HS-5 (cell line): ENCODE measurements around the gene GCG.
A peak's percentile ranks its signal among the peaks of the same experiment; 100 is the strongest.

Experiments used
- DNase-seq: peaks from one replicate; pipeline ENCODE4 v3.0.0-alpha.2; 2012; ENCODE audit warnings: low read depth

GCG gene

GRCh38 chr2:162152147-162152546, at the start of gene GCG:
GCG (minus strand) TSS chr2:162152247; CDS start chr2:162149178, 3,069 bp downstream.
- no peak for DNase-seq

- no peak for DNase-seq
Observed at GRCh38 chr2:162200636-162201035, 48.6 kb upstream of the GCG start.

DNA sequence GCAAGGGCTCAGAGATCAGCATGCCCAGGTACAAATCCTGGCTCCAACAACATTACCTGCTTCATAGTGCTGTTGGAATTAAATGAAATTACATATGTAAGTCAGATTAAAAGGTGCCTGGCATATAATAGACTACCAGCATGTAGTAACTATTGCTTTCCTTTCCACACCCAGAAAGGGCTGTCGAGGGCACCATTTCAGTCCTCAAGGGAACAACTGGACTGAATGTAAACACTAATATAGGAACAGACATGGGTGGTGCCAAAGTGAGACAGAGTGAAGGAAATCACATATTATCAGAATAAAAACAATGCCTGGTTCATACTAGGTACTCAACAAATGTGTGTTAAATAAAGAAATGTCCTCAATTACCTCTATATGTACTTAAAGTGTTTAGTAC, 47.9 kb upstream of the GCG start:
- no peak for DNase-seq

- DNase-seq = no peak
Observed at GRCh38 chr2:162198239-162198638, 46.2 kb upstream of the GCG start.

- peak; percentile 65 for DNase-seq
Observed at GRCh38 chr2:162197069-162197825, 45.2 kb upstream of the GCG start.

GRCh38 chr2:162196638-162197037, 44.6 kb upstream of the GCG start:
- DNase-seq = peak; percentile 73

GRCh38 chr2:162188451-162188850, 36.4 kb upstream of the GCG start:
- no peak for DNase-seq

DNA sequence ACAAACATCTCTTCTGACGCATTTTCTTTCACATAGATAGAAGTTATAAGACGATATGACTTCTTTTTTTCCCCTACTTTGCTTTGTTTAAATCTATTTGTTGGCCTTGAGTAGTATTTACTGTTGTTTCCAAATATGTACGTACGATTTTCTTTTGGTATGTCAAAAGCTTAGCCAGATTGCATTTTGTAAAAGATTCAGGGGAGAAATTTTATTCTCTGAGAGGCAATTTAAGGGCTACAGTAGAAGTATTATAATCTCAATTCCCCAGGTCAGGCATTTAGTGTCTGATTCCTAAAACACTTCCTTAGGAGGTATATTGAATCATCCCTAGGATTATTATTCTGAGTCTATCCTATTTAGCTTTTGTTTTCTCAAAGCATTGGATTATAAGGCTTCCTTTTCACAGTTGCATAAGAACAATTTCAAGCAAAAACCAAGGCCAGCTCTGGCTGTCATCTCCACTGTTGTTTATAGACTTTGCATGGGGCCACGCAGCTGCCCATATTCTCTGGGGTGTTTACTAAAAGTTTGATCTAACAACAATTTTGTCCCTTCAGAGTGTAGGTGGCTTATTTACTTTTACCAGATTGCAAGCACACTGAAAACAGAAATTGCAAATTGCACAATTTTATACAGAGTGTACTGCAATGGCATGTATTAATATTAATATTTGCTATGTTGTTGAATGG, 33.6 kb upstream of the GCG start:
- no peak for DNase-seq

- DNase-seq = no peak
Observed at GRCh38 chr2:162184821-162185450, 32.9 kb upstream of the GCG start.

DNA sequence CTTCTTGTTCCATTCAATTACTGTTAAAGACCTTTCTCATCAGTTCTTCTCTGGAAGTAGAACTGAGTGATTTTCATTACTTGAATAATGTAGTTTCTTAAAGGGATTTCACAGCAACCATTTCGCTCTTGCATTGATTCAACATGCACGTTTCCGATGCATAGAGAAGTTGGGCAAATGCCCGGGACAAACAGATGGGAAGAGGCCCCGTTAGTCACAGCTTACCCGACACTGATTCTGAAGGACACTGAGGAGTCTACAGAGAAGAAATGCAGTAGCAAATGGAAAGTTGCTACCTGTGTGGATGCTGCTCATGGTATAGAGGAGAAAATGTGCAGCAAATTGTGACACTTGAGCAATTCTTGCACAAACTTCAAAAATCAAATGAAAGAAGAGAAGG, 32.3 kb upstream of the GCG start:
- no peak for DNase-seq

GRCh38 chr2:162182395-162182794, 30.3 kb upstream of the GCG start:
- no peak for DNase-seq

- DNase-seq = no peak
Observed at GRCh38 chr2:162177301-162177700, 25.3 kb upstream of the GCG start.

GRCh38 chr2:162175714-162176113, 23.7 kb upstream of the GCG start:
- no peak for DNase-seq

- DNase-seq = peak; percentile 44
Observed at GRCh38 chr2:162174746-162175145, 22.7 kb upstream of the GCG start.

DNA sequence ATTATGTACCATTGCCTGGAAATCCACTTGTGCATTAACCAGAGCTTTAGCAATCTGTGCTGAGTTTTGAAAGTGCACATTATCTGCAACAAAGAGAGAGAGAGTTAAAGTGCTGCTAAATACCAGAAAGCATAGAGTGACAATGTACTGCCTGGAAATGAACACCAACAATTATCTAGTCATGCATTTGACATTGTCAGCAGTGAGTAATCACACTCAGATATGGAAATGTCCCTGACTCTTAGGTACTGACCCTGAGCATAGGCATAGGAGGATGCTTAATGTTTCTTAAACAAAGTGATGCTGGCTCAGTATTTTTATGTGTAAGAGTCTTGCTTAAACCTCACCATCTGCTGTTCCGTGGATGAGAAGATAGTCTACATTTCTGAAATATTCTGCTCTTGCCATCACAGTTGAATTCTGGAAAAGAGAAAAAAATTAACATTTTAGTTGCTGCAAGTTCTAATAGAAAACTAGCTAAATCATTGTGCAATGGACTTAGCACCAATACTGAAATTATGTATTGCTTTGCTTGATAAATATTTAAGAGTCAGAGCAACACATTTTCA, 20.8 kb upstream of the GCG start:
- DNase-seq = peak; percentile 24

DNA sequence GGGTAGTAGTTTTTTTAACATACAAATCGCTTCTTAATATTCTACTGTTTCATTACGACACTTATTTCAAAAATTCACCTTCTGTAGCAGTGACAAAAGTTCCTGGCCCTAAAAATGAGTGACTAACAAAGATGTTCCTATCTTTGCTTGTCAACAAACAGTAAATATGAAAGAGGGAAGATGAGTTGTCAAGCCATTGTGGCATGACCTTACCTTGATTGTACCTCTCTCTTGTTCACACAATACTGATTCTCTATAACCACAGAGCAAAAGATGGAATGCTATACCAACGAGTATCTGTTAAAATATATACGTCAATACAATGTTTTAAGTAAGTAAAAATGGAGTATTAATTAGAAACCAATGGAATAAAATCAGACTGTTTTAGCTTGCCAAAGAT, 14.7 kb upstream of the GCG start:
- DNase-seq = no peak

GRCh38 chr2:162166174-162166573, 14.1 kb upstream of the GCG start:
- no peak for DNase-seq

DNA sequence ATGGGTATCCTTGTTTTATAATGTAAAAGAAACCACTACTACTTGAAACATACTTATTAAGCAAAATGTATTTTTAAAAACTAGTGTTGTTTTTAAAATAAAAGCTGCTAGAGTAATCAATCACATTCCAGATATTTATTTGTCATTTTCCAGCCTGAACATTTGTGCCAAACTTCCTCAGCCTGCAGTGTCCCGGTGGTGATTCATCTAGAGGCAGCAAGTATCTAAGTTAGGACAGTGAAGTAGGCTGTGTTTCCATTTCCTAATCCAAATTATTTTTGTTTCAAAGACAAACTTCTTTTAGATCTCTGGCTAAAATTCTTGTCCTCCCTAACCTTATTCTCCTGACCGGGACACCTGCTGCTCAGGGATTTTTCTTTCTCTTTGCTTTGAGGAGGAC, 12.8 kb upstream of the GCG start:
- DNase-seq = no peak

GRCh38 chr2:162159446-162159845, 7.4 kb upstream of the GCG start:
- DNase-seq = no peak

DNA sequence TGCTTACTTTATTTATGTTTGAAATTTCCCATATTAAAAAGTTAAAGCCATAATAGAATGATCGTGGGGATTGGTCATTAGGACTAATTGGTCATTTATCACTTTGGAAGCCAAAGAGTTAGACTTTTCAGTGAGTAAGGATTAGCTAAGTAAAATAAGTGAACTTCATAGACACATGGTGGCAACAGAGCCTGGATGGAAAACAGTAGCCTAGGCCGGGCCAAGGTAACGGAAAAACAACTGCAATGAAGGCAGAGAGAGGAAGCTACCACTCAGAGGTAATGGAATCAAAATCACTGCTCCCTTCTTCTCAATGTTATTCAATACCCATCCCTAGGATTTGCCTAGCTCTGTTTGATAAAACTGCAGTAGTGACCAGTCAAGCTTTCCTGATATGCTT, 4.1 kb upstream of the GCG start:
- no peak for DNase-seq

GRCh38 chr2:162155093-162155492, 3.0 kb upstream of the GCG start:
- no peak for DNase-seq

- DNase-seq = peak; percentile 35
Observed at GRCh38 chr2:162153608-162154224, 1.7 kb upstream of the GCG start.
